Measurements from ENCODE around the gene TMEM26. TPM values are rescaled to one million over a fixed set of nuclear protein-coding genes. Genes with fewer than 3 reads are reported as not detected.

Gene TMEM26
- total and polyA plus RNA-seq, 2 experiments from 2014 or later: 1.0 to 1.9 TPM

DNA sequence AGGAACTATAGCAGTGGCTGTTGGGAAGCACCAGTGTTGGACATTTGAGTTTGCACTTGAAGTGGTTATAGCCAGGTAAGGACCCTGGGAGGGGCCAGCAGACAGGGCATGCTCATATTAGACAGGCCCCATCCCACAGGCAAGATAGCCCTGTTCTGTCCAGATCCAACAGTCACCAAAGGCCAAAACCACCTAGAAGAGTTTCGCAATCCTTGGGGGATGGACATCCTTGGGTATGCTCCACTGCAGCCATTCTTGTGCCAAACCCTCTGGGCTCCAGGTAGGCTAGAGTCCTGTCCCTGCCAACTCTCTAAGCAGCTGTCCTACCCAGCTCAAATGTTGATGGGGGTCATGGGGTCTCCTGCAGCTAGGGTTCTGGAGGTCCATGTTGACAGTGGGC is 76.8 kb downstream of the TMEM26 start:
- no peaks in the 10 kb centered on the region for H3K4me1 Mint-ChIP-seq
- peaks cover 24% of the 10 kb centered on the region for H3K9me3 Mint-ChIP-seq
- no peaks in the 10 kb centered on the region for H3F3A ChIP-seq (replicated peaks; ENCODE audit: low read depth)
- H3K4me1 ChIP-seq (ENCODE audit: insufficient read depth): no peaks in the 10 kb centered on the region
- no peak overlapping the region for H3K27ac ChIP-seq (ENCODE audit: low read depth)
- TF ChIP-seq, protein P1, sequence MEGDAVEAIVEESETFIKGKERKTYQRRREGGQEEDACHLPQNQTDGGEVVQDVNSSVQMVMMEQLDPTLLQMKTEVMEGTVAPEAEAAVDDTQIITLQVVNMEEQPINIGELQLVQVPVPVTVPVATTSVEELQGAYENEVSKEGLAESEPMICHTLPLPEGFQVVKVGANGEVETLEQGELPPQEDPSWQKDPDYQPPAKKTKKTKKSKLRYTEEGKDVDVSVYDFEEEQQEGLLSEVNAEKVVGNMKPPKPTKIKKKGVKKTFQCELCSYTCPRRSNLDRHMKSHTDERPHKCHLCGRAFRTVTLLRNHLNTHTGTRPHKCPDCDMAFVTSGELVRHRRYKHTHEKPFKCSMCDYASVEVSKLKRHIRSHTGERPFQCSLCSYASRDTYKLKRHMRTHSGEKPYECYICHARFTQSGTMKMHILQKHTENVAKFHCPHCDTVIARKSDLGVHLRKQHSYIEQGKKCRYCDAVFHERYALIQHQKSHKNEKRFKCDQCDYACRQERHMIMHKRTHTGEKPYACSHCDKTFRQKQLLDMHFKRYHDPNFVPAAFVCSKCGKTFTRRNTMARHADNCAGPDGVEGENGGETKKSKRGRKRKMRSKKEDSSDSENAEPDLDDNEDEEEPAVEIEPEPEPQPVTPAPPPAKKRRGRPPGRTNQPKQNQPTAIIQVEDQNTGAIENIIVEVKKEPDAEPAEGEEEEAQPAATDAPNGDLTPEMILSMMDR (conservative IDR thresholded peaks at IDR 0.05; ENCODE audit: low read depth in 2 of 2): no peak
- no peak for TF ChIP-seq CREB1 (CRISPR knock-in tag; IDR thresholded peaks at IDR 0.05; ENCODE audit: low read depth)
- TF ChIP-seq, protein P2, sequence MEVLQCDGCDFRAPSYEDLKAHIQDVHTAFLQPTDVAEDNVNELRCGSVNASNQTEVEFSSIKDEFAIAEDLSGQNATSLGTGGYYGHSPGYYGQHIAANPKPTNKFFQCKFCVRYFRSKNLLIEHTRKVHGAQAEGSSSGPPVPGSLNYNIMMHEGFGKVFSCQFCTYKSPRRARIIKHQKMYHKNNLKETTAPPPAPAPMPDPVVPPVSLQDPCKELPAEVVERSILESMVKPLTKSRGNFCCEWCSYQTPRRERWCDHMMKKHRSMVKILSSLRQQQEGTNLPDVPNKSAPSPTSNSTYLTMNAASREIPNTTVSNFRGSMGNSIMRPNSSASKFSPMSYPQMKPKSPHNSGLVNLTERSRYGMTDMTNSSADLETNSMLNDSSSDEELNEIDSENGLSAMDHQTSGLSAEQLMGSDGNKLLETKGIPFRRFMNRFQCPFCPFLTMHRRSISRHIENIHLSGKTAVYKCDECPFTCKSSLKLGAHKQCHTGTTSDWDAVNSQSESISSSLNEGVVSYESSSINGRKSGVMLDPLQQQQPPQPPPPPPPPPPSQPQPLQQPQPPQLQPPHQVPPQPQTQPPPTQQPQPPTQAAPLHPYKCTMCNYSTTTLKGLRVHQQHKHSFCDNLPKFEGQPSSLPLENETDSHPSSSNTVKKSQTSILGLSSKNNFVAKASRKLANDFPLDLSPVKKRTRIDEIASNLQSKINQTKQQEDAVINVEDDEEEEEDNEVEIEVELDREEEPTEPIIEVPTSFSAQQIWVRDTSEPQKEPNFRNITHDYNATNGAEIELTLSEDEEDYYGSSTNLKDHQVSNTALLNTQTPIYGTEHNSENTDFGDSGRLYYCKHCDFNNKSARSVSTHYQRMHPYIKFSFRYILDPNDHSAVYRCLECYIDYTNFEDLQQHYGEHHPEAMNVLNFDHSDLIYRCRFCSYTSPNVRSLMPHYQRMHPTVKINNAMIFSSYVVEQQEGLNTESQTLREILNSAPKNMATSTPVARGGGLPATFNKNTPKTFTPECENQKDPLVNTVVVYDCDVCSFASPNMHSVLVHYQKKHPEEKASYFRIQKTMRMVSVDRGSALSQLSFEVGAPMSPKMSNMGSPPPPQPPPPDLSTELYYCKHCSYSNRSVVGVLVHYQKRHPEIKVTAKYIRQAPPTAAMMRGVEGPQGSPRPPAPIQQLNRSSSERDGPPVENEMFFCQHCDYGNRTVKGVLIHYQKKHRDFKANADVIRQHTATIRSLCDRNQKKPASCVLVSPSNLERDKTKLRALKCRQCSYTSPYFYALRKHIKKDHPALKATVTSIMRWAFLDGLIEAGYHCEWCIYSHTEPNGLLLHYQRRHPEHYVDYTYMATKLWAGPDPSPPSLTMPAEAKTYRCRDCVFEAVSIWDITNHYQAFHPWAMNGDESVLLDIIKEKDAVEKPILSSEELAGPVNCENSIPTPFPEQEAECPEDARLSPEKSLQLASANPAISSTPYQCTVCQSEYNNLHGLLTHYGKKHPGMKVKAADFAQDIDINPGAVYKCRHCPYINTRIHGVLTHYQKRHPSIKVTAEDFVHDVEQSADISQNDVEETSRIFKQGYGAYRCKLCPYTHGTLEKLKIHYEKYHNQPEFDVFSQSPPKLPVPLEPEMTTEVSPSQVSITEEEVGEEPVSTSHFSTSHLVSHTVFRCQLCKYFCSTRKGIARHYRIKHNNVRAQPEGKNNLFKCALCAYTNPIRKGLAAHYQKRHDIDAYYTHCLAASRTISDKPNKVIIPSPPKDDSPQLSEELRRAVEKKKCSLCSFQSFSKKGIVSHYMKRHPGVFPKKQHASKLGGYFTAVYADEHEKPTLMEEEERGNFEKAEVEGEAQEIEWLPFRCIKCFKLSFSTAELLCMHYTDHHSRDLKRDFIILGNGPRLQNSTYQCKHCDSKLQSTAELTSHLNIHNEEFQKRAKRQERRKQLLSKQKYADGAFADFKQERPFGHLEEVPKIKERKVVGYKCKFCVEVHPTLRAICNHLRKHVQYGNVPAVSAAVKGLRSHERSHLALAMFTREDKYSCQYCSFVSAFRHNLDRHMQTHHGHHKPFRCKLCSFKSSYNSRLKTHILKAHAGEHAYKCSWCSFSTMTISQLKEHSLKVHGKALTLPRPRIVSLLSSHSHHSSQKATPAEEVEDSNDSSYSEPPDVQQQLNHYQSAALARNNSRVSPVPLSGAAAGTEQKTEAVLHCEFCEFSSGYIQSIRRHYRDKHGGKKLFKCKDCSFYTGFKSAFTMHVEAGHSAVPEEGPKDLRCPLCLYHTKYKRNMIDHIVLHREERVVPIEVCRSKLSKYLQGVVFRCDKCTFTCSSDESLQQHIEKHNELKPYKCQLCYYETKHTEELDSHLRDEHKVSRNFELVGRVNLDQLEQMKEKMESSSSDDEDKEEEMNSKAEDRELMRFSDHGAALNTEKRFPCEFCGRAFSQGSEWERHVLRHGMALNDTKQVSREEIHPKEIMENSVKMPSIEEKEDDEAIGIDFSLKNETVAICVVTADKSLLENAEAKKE (CRISPR knock-in tag; IDR thresholded peaks at IDR 0.05): no peak
- ATAC-seq (no peak), DNase-seq (ENCODE audit: low spot score) (no peak)
- no peaks in the 10 kb centered on the region for H3K27me3 ChIP-seq (ENCODE audit: insufficient read depth)
- no peaks in the 10 kb centered on the region for H3K36me3 ChIP-seq (ENCODE audit: insufficient read depth)
- H3K27ac Mint-ChIP-seq: no peak overlapping the region
- no peaks in the 10 kb centered on the region for H4K20me1 ChIP-seq (replicated peaks; ENCODE audit: insufficient read depth)
- H3K4me2 ChIP-seq: no peak overlapping the region
- H3K36me3 Mint-ChIP-seq (ENCODE audit: low read depth): peaks cover 12% of the 10 kb centered on the region
- H3K4me3 Mint-ChIP-seq: no peak overlapping the region
- H2AFZ ChIP-seq: no peak overlapping the region
- no peaks in the 10 kb centered on the region for H3K79me2 ChIP-seq (replicated peaks; ENCODE audit: insufficient read depth)
- H3K27me3 Mint-ChIP-seq (ENCODE audit: insufficient read depth, low read depth, poor library complexity): peaks cover 5% of the 10 kb centered on the region
- H3K9me2 ChIP-seq (ENCODE audit: insufficient read depth): peaks cover 4% of the 10 kb centered on the region; the same call in 1 of the 2 replicates
- H3K4me3 ChIP-seq: no peak overlapping the region

DNA sequence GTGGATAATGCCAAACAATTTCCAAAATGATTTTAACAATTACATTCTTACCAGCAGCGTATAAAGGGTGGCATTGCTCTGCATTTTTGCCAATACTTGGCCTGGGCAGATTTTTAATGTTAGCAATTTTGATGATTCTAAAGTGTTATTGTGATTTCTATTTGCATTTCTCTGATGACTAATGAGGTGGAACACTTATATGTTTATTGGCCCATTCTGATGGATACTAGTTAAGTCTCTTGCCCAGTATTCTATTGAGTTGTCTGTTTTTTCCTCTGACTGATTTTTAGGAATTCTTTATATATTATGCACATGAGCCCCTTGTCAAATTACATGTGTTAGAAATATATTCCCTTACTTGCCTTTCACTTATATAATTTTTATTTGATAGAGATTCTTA is 86.8 kb downstream of the TMEM26 start:
- H3K9me3 Mint-ChIP-seq: no peaks in the 10 kb centered on the region
- Histone ChIP-seq H2AFZ (no peak overlapping the region), H3K4me3 (no peak overlapping the region), H3F3A (replicated peaks; ENCODE audit: low read depth) (no peaks in the 10 kb centered on the region), H3K4me1 (ENCODE audit: insufficient read depth) (no peaks in the 10 kb centered on the region), H3K27me3 (ENCODE audit: insufficient read depth) (no peaks in the 10 kb centered on the region), H4K20me1 (replicated peaks; ENCODE audit: insufficient read depth) (no peaks in the 10 kb centered on the region), H3K36me3 (ENCODE audit: insufficient read depth) (no peaks in the 10 kb centered on the region), H3K9me2 (ENCODE audit: insufficient read depth) (no peaks in the 10 kb centered on the region), H3K27ac (ENCODE audit: low read depth) (no peak overlapping the region), H3K4me2 (no peak overlapping the region), H3K79me2 (replicated peaks; ENCODE audit: insufficient read depth) (no peaks in the 10 kb centered on the region)
- no peak overlapping the region for H3K4me3 Mint-ChIP-seq
- H3K27ac Mint-ChIP-seq: no peak overlapping the region
- ATAC-seq (no peak), DNase-seq (ENCODE audit: low spot score) (no peak)
- H3K4me1 Mint-ChIP-seq: no peaks in the 10 kb centered on the region
- TF ChIP-seq NANOG (IDR thresholded peaks at IDR 0.05; ENCODE audit: borderline replicate concordance) (no peak), STAT1 (IDR thresholded peaks at IDR 0.05; ENCODE audit: unreplicated experiment) (no peak), POLR2AphosphoS5 (IDR thresholded peaks at IDR 0.05; ENCODE audit: low read depth) (no peak)
- no peaks in the 10 kb centered on the region for H3K27me3 Mint-ChIP-seq (ENCODE audit: insufficient read depth, low read depth, poor library complexity)
- no peaks in the 10 kb centered on the region for H3K36me3 Mint-ChIP-seq (ENCODE audit: low read depth)

Measured in GM23338 (cell line).